ENCODE results near the gene ALDH3B2. TPM values are rescaled to one million over a fixed set of nuclear protein-coding genes. Genes with fewer than 3 reads are reported as not detected.

The ALDH3B2 gene
- total and polyA plus RNA-seq, 2 donors (not counting 1 experiment from before 2014, with no cell fraction given): 0.09 TPM; not detected in 1

DNA sequence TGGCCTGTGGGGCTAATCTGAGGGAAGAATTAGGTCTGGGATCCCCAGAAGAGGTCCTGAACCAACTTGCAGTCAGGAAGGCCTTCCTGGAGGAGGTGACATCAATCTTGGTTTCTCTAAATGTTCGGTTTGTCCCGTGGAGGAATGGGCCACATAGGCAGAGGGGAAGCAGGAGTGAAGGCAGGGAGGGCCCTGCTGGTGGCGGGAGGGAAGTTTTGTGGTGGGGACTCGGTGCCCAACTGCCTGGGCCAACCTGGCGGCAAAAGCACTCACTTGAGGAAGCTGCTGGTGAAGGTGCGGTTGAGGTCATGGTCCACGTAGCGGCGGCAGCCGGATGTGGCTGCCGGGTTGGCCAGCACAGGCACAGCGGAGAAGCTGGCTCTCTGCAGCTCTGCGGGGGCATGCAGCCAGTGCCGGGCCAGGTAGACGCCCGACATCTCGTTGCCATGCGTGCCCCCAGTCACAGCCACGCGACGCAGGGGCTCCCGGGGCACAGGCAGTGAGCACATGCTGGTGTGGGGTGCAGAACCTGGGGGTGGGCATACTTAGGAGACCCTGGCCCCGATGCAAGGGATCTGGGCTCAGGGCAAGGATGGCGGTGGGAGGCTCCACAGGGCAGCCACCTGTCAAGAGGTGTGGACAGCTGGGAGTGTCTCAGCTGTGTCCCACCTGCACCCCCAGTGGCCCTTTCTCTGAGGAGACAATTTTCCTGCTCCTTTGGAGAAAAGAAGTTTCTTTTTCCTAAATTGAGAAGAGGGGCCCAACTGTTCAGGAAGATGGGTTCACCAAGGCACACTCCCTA, 27.7 kb downstream of the ALDH3B2 start:
- Histone ChIP-seq H3K9ac (ENCODE audit: low read length) (peak overlapping the region; percentile 27), H3K4me3 (ENCODE audit: control extremely low read depth in 1 of 5, extremely low read depth in 1 of 5, insufficient read depth in 1 of 5, low read depth in 2 of 5, low read length in 4 of 5) (peak overlapping the region in 4 of 5 experiments; percentile 3 to 53 (median 19)), H3K36me3 (replicated peaks in 1 of 2; ENCODE audit: control extremely low read depth in 1 of 2, control insufficient read depth in 1 of 2, extremely low read depth in 1 of 2, insufficient read depth in 2 of 2, low read length in 1 of 2) (no peaks in the 10 kb centered on the region), H4K20me1 (ENCODE audit: control insufficient read depth, insufficient read depth, low read length, poor library complexity, severe bottlenecking) (no peaks in the 10 kb centered on the region), H3K4me2 (replicated peaks; ENCODE audit: low read depth, low read length, poor library complexity, severe bottlenecking) (peak overlapping the region; percentile 79), H2AFZ (ENCODE audit: insufficient read depth, low read depth, low read length, poor library complexity, severe bottlenecking) (no peak overlapping the region), H3K4me1 (ENCODE audit: control insufficient read depth in 2 of 2, insufficient read depth in 2 of 2, low read length in 2 of 2) (peaks cover 66 to 72% of the 10 kb centered on the region in 2 donors), H3K27me3 (replicated peaks in 1 of 4; ENCODE audit: control extremely low read depth in 1 of 4, control insufficient read depth in 3 of 4, insufficient read depth in 4 of 4, low read length in 3 of 4) (peaks cover 0 to 5% (median 0%) of the 10 kb centered on the region in 4 experiments), H3K27ac (ENCODE audit: low read length in 2 of 2) (no peak overlapping the region), H3K79me2 (ENCODE audit: control insufficient read depth, insufficient read depth, low read length) (no peaks in the 10 kb centered on the region), H3K9me3 (ENCODE audit: control extremely low read depth in 1 of 3, control insufficient read depth in 2 of 3, insufficient read depth in 1 of 3, low read length in 2 of 3) (peaks cover 0 to 41% (median 5%) of the 10 kb centered on the region in 3 donors)
- CTCF ChIA-PET: interaction anchor here (1.0 to 9.2 kb wide), 6 partner anchors 10 to 75 kb away, joined by 4 to 149 read pairs (median 31); partner anchors contain the start of gene NUDT8
- no peak for TF ChIP-seq EZH2 (IDR thresholded peaks at IDR 0.05; ENCODE audit: borderline replicate concordance, insufficient read depth, low read depth, low read length, poor library complexity, severe bottlenecking)
- TF ChIP-seq, protein P1, sequence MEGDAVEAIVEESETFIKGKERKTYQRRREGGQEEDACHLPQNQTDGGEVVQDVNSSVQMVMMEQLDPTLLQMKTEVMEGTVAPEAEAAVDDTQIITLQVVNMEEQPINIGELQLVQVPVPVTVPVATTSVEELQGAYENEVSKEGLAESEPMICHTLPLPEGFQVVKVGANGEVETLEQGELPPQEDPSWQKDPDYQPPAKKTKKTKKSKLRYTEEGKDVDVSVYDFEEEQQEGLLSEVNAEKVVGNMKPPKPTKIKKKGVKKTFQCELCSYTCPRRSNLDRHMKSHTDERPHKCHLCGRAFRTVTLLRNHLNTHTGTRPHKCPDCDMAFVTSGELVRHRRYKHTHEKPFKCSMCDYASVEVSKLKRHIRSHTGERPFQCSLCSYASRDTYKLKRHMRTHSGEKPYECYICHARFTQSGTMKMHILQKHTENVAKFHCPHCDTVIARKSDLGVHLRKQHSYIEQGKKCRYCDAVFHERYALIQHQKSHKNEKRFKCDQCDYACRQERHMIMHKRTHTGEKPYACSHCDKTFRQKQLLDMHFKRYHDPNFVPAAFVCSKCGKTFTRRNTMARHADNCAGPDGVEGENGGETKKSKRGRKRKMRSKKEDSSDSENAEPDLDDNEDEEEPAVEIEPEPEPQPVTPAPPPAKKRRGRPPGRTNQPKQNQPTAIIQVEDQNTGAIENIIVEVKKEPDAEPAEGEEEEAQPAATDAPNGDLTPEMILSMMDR (IDR thresholded peaks at IDR 0.05): no peak
- intact Hi-C loops (cut with micrococcal nuclease): loop anchor here (5.0 kb wide), 1 partner anchor 34 kb away; no protein-coding TSS in a partner anchor
- H3K4me1 Mint-ChIP-seq: peaks cover 62% of the 10 kb centered on the region
- peak; percentile 60 for ATAC-seq (ENCODE audit: low read depth)
- H3K27me3 Mint-ChIP-seq: no peaks in the 10 kb centered on the region
- 3% methylated on average over 24 of the region's 24 CpGs for WGBS (ENCODE audit: insufficient coverage)
- peak overlapping the region; percentile 68 for H3K4me3 Mint-ChIP-seq
- POLR2A ChIA-PET: interaction anchor here (0.7 to 1.3 kb wide), 4 partner anchors 17 to 158 kb away, joined by 3 to 17 read pairs (median 4); partner anchors contain the start of gene NUDT8
- DNase-seq: peak; percentile 88
- peak overlapping the region; percentile 74 for H3K27ac Mint-ChIP-seq
- no peaks in the 10 kb centered on the region for H3K9me3 Mint-ChIP-seq (ENCODE audit: insufficient read depth)
